Thyroid gland (tissue), 4 donors: ENCODE results near the gene NVL. TPM values are rescaled to one million over a fixed set of nuclear protein-coding genes. Genes with fewer than 3 reads are reported as not detected.

Experiments
- DNase-seq, 2 donors: peaks; one replicate each; pipeline ENCODE4 v3.0.0-alpha.2; 2019
- H3K27ac ChIP-seq, 3 donors: fragments of 200-600 bp; sonication (generic); 1 replicate in 2 of 3; 2 replicates in 1 of 3; pipeline ENCODE4 v1.5.1; 2016 to 2019; ENCODE audit warnings: mild to moderate bottlenecking in 1 of 3, moderate library complexity in 1 of 3
- H3K27me3 ChIP-seq: fragments of 200-600 bp; sonication (generic); one replicate; pipeline ENCODE4 v1.5.1; 2019
- H3K36me3 ChIP-seq, 2 donors: fragments of 200-600 bp; sonication (generic); one replicate each; pipeline ENCODE4 v1.5.1; 2016 to 2019
- H3K4me1 ChIP-seq, 2 donors: fragments of 200-600 bp; sonication (generic); one replicate each; pipeline ENCODE4 v1.5.1; 2017 to 2019
- H3K4me3 ChIP-seq, 3 donors: fragments of 200-600 bp; sonication (generic); replicated peaks in 1 of 3; 1 replicate in 2 of 3; 2 replicates in 1 of 3; pipeline ENCODE4 v1.5.1; 2016; ENCODE audit warnings: mild to moderate bottlenecking in 1 of 3
- H3K9me3 ChIP-seq: fragments of 200-600 bp; sonication (generic); one replicate; pipeline ENCODE4 v1.5.1; 2017
- CTCF ChIP-seq, 6 experiments: fragments of 200-600 bp in 3 of 6; fragments of 450-650 bp in 3 of 6; sonication (generic) in 3 of 6; IDR thresholded peaks; one replicate each; pipeline ENCODE4 v1.5.1; 2016 to 2019; ENCODE audit warnings: antibody characterized with exemption in 6 of 6, mild to moderate bottlenecking in 2 of 6, inconsistent platforms in 1 of 6, moderate library complexity in 1 of 6
- POLR2A ChIP-seq, 2 donors: fragments of 450-650 bp; IDR thresholded peaks; one replicate each; pipeline ENCODE4 v1.6.1; 2017; ENCODE audit warnings: antibody characterized with exemption in 2 of 2, mild to moderate bottlenecking in 2 of 2, moderate library complexity in 1 of 2
- WGBS, 2 donors: methylation state at CpG; one replicate each; pipeline ENCODE4 v1.1.5; 2017; 5-methylcytosine and 5-hydroxymethylcytosine counted together
- intact Hi-C: fragments of 100-400 bp; cut with DNase I; formaldehyde crosslinking; loops from one replicate; pipeline ENCODE4 v1.15.1; 2023
- total RNA-seq, 4 donors: library from RNA; depleted of rRNA; stranded (reverse); fragments of >200 nt; gene quantifications; one replicate each; pipeline ENCODE4 v1.2.3, GENCODE V29; 2016

NVL gene
- total RNA-seq, 4 donors from 2014 or later: 18.9 to 34.1 (median 26.8) TPM

GRCh38 chr1:224182057-224182865 is 147.7 kb downstream of the NVL start:
- H3K9me3 ChIP-seq: no peaks in the 10 kb centered on the region
- DNase-seq: peak; percentile 38 to 45
- no peaks in the 10 kb centered on the region for H3K36me3 ChIP-seq
- TF ChIP-seq POLR2A (IDR thresholded peaks at IDR 0.05) (no peak), CTCF (IDR thresholded peaks at IDR 0.05) (no peak)
- peak overlapping the region; percentile 83 to 97 (median 95) for H3K27ac ChIP-seq
- WGBS, 2 donors: 31 to 36% methylated on average over 22 of the region's 22 CpGs
- no peaks in the 10 kb centered on the region for H3K27me3 ChIP-seq
- peak overlapping the region in 2 of 3 donors; percentile 4 to 92 for H3K4me3 ChIP-seq
- peaks cover 7 to 22% of the 10 kb centered on the region in 2 donors for H3K4me1 ChIP-seq
- intact Hi-C loops: no loop called here

- no peaks in the 10 kb centered on the region for H3K9me3 ChIP-seq
- no peaks in the 10 kb centered on the region for H3K27me3 ChIP-seq
- intact Hi-C loops: no loop called here
- H3K36me3 ChIP-seq: no peaks in the 10 kb centered on the region
- 83 to 92% methylated on average over 4 of the region's 4 CpGs for WGBS, 2 donors
- H3K4me3 ChIP-seq: no peak overlapping the region
- peaks cover 7 to 22% of the 10 kb centered on the region in 2 donors for H3K4me1 ChIP-seq
- peak overlapping the region in 1 of 3 donors; percentile 83 for H3K27ac ChIP-seq
- DNase-seq: no peak
- TF ChIP-seq POLR2A (IDR thresholded peaks at IDR 0.05): no peak
- no peak for TF ChIP-seq CTCF (IDR thresholded peaks at IDR 0.05)
These were observed 148.5 kb downstream of the NVL start for GRCh38 chr1:224181453-224181810.

GRCh38 chr1:224180783-224181452 is 149.1 kb downstream of the NVL start:
- Histone ChIP-seq H3K9me3 (no peaks in the 10 kb centered on the region), H3K4me1 (peaks cover 7 to 22% of the 10 kb centered on the region in 2 donors), H3K4me3 (no peak overlapping the region), H3K27ac (no peak overlapping the region), H3K36me3 (no peaks in the 10 kb centered on the region), H3K27me3 (no peaks in the 10 kb centered on the region)
- DNase-seq: no peak
- WGBS, 2 donors: 93 to 95% methylated on average over 11 of the region's 11 CpGs
- intact Hi-C loops: no loop called here
- TF ChIP-seq POLR2A (IDR thresholded peaks at IDR 0.05): no peak
- no peak for TF ChIP-seq CTCF (IDR thresholded peaks at IDR 0.05)

GRCh38 chr1:224178894-224179293 is 151.1 kb downstream of the NVL start:
- Histone ChIP-seq H3K9me3 (no peaks in the 10 kb centered on the region), H3K27me3 (no peaks in the 10 kb centered on the region), H3K4me1 (peaks cover 0 to 5% of the 10 kb centered on the region in 2 donors), H3K27ac (no peak overlapping the region), H3K36me3 (no peaks in the 10 kb centered on the region), H3K4me3 (no peak overlapping the region)
- TF ChIP-seq CTCF (IDR thresholded peaks at IDR 0.05) (no peak), POLR2A (IDR thresholded peaks at IDR 0.05) (no peak)
- no peak for DNase-seq
- intact Hi-C loops: loop anchor here (10.0 kb wide), 1 partner anchor 146 kb away; no protein-coding TSS in a partner anchor
- WGBS, 2 donors: 88 to 91% methylated on average over 5 of the region's 5 CpGs
